ENCODE data around the gene FLT3LG.
A peak's percentile ranks its signal among the peaks of the same experiment; 100 is the strongest.

GRCh38 chr19:49441210-49441959, 32.6 kb upstream of the FLT3LG start, which contains the start of gene SLC17A7:
- TF ChIP-seq HDAC2 (IDR thresholded peaks at IDR 0.05; ENCODE audit: borderline replicate concordance in 1 of 2, low read depth in 2 of 2, low read length in 2 of 2) = no peak
- no peak for TF ChIP-seq BRCA1 (IDR thresholded peaks at IDR 0.05; ENCODE audit: low read depth, low read length)
- TF ChIP-seq CBX8 (IDR thresholded peaks at IDR 0.05; ENCODE audit: borderline replicate concordance, low read depth, low read length) = no peak
- TF ChIP-seq USF2 (IDR thresholded peaks at IDR 0.05; ENCODE audit: low read length) = no peak
- TF ChIP-seq RFX5 (IDR thresholded peaks at IDR 0.05; ENCODE audit: borderline replicate concordance, low read depth, low read length) = no peak
- TF ChIP-seq RXRA (IDR thresholded peaks at IDR 0.05; ENCODE audit: insufficient read depth, low read depth, low read length) = no peak
- peak in 1 of 3 experiments; percentile 1; a peak in 1 of 4 replicates for TF ChIP-seq CTCF (IDR thresholded peaks at IDR 0.05; ENCODE audit: control extremely low read depth in 1 of 3, insufficient read depth in 1 of 3, low read depth in 1 of 3, low read length in 3 of 3)
- no peak for TF ChIP-seq TCF12 (IDR thresholded peaks at IDR 0.05; ENCODE audit: low read depth, low read length)

Measured in H1 (cell line).